Measurements from ENCODE around the gene RNU6-8. TPM values are rescaled to one million over a fixed set of nuclear protein-coding genes. Genes with fewer than 3 reads are reported as not detected.

Gene RNU6-8
- total RNA-seq, 1 donor from 2014 or later: not detected

DNA sequence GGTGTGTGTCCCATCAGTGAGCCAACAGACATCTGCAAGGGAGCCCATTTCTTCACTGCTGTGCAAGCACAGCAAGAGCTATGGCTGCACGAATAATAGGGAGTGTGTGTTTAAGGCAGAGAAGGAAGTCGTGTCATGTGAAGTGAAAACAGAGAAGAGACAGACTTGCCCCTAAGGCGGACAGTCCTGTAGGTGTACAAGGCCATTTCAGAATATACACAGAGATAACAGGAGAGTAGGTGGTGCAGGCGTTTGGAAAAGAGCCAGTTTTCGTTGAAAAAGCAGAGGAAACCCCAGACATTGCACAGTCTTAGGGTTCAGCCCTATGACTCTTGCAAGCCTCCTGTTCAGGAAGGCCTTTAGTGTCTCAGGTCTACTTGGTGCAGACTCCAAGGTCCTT lies 46.3 kb upstream of the RNU6-8 start:
- no peaks in the 10 kb centered on the region for H3K9me3 Mint-ChIP-seq
- no peak overlapping the region for H3K4me3 Mint-ChIP-seq
- TF ChIP-seq, protein P1, sequence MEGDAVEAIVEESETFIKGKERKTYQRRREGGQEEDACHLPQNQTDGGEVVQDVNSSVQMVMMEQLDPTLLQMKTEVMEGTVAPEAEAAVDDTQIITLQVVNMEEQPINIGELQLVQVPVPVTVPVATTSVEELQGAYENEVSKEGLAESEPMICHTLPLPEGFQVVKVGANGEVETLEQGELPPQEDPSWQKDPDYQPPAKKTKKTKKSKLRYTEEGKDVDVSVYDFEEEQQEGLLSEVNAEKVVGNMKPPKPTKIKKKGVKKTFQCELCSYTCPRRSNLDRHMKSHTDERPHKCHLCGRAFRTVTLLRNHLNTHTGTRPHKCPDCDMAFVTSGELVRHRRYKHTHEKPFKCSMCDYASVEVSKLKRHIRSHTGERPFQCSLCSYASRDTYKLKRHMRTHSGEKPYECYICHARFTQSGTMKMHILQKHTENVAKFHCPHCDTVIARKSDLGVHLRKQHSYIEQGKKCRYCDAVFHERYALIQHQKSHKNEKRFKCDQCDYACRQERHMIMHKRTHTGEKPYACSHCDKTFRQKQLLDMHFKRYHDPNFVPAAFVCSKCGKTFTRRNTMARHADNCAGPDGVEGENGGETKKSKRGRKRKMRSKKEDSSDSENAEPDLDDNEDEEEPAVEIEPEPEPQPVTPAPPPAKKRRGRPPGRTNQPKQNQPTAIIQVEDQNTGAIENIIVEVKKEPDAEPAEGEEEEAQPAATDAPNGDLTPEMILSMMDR (IDR thresholded peaks at IDR 0.05; ENCODE audit: unreplicated experiment): no peak
- H3K36me3 Mint-ChIP-seq: no peaks in the 10 kb centered on the region
- peaks cover 7% of the 10 kb centered on the region for H3K4me1 Mint-ChIP-seq
- no peak overlapping the region for H3K27ac Mint-ChIP-seq
- no peak for DNase-seq (ENCODE audit: low spot score in 2 of 2, unreplicated experiment in 2 of 2)
- H3K27me3 Mint-ChIP-seq (ENCODE audit: low read depth): no peaks in the 10 kb centered on the region

DNA sequence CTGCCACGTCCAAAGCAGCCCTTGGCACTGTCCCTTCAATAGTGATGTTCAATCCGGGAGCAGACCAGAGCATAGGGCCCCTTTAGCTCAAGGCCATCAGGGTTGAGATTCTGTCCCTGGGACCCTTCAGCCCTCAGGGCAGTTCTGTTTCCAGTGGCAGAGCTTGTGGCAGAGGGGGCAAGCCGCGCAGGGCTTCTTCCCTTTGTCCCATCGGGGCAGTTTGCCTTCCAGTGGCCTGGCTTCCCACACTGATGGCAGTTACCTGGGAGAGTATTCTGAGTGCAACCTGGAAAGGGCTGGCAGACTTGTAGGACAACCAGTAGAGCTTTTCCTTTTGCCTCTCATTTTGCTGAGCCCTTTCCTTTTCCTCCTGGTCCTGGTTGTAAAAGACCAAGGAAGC lies 43.7 kb upstream of the RNU6-8 start:
- Mint-ChIP-seq H3K9me3 (peaks cover 3% of the 10 kb centered on the region), H3K27me3 (ENCODE audit: low read depth) (no peaks in the 10 kb centered on the region), H3K4me3 (no peak overlapping the region), H3K4me1 (peaks cover 7% of the 10 kb centered on the region), H3K36me3 (no peaks in the 10 kb centered on the region), H3K27ac (no peak overlapping the region)
- no peak for DNase-seq (ENCODE audit: low spot score in 2 of 2, unreplicated experiment in 2 of 2)
- TF ChIP-seq, protein P1 (IDR thresholded peaks at IDR 0.05; ENCODE audit: unreplicated experiment): no peak

DNA sequence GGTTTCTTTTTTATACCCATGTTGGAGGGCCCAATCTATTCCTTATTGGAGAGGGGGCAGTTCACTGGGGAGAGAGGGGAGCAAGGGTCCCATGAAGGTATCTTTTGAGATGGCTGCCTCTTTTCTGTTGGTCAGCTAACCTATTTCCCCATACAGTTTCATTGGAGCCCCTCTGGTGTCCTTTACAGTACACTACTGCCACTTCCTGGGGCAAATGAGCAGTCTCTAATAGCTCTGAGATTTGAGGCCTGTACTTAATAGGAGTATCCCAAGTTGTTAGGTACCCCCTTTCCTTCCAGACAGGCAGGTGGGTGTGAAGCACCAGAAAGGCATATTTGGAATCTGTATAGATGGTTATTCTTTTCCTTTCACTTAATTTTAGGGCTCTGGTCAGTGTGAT lies 41.3 kb upstream of the RNU6-8 start:
- H3K27ac Mint-ChIP-seq: no peak overlapping the region

DNA sequence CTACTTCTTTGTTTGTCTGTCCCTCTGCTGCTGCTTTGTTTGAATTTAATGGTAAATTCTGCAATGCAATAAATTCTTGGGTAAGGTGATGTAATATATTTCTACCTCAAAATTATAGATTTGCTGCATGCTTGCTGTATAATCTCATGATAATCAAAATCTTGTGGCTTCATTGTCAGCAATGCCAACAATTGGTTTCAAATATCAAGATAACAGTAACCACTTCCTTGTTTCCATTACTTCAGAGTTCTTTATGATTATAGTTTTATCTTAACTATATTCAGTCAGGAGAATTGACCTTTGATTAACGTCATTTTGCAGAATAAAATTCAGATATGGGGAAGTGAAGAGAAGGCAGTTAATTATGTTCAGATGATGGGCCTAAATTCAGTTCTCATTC lies 30.2 kb upstream of the RNU6-8 start:
- TF ChIP-seq, protein P1 (IDR thresholded peaks at IDR 0.05; ENCODE audit: unreplicated experiment): no peak
- Mint-ChIP-seq H3K4me1 (peaks cover 19% of the 10 kb centered on the region), H3K36me3 (peaks cover 4% of the 10 kb centered on the region), H3K27ac (no peak overlapping the region), H3K4me3 (no peak overlapping the region), H3K9me3 (peaks cover 6% of the 10 kb centered on the region), H3K27me3 (ENCODE audit: low read depth) (no peaks in the 10 kb centered on the region)
- no peak for DNase-seq (ENCODE audit: low spot score in 2 of 2, unreplicated experiment in 2 of 2)

More for the DNA sequence above, 41.3 kb upstream of the RNU6-8 start:
- H3K4me3 Mint-ChIP-seq: no peak overlapping the region
- no peak for DNase-seq (ENCODE audit: low spot score in 2 of 2, unreplicated experiment in 2 of 2)
- peaks cover 5% of the 10 kb centered on the region for H3K4me1 Mint-ChIP-seq
- peaks cover 5% of the 10 kb centered on the region for H3K36me3 Mint-ChIP-seq
- TF ChIP-seq, protein P1 (IDR thresholded peaks at IDR 0.05; ENCODE audit: unreplicated experiment): no peak
- H3K9me3 Mint-ChIP-seq: peaks cover 16% of the 10 kb centered on the region
- no peaks in the 10 kb centered on the region for H3K27me3 Mint-ChIP-seq (ENCODE audit: low read depth)

DNA sequence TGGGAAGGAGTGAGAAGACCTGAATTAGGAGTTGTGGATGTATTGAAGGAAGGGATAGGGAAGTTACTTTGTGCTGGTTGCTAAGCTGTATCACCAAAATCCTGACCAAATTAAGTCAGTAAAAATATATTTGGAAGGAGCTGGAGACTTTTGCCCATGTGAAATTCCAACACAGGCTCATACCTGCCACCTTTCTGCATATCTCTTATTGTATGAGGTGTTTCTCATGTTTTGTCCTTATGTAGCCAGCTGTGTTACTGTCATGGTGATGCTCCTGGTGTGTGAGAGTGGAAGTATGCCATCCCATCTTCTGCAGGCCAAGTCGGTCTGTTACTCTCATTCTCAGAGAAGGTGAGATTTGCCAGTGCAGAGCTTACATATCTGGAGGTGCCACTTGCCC lies 29.4 kb upstream of the RNU6-8 start:
- Mint-ChIP-seq H3K27me3 (ENCODE audit: low read depth) (no peaks in the 10 kb centered on the region), H3K4me1 (peaks cover 25% of the 10 kb centered on the region), H3K9me3 (peaks cover 4% of the 10 kb centered on the region), H3K27ac (no peak overlapping the region), H3K4me3 (no peak overlapping the region), H3K36me3 (peaks cover 4% of the 10 kb centered on the region)
- TF ChIP-seq, protein P1 (IDR thresholded peaks at IDR 0.05; ENCODE audit: unreplicated experiment): no peak
- no peak for DNase-seq (ENCODE audit: low spot score in 2 of 2, unreplicated experiment in 2 of 2)

DNA sequence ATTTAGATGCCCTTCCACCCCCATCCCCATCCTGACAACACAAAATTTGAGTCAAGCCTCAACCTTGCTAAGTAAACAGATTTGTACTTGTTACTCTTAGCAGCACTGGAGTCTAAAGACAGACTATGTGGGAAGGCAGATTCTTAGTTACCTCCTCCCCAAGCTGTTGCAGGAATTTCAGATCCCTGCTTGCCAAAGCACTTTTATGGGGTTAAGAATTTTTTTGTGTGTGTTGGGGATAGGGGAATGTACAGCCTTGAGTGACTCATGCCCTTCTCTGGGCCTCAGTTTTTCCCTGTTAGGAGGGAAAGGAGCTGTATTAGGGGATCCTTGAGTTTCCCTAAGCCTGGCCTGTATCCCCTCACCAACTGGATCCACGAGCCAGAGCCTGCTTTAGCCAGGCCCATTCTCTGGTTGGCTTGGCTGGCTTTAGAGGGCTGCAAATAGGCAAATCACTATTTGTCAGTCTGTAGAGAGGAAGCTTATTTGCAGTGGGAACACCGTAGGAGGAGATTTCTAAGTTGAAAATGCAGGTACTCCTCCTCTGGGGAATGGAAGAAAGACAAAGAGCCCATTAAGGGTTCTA lies 27.7 kb upstream of the RNU6-8 start:
- Mint-ChIP-seq H3K4me3 (no peak overlapping the region), H3K4me1 (peaks cover 36% of the 10 kb centered on the region), H3K27me3 (ENCODE audit: low read depth) (no peaks in the 10 kb centered on the region), H3K27ac (peak overlapping the region; percentile 11), H3K9me3 (no peaks in the 10 kb centered on the region), H3K36me3 (peaks cover 4% of the 10 kb centered on the region)
- DNase-seq (ENCODE audit: low spot score in 2 of 2, unreplicated experiment in 2 of 2): no peak
- TF ChIP-seq, protein P1 (IDR thresholded peaks at IDR 0.05; ENCODE audit: unreplicated experiment): no peak
